H1 (cell line): ENCODE data around the gene TPM2. TPM values are rescaled to one million over a fixed set of nuclear protein-coding genes. Genes with fewer than 3 reads are reported as not detected.
A peak's percentile ranks its signal among the peaks of the same experiment; 100 is the strongest.

Experiments
- CTCF ChIA-PET: fragments of 300-600 bp; sonication (Branson Sonifier 250); formaldehyde crosslinking; loops from one replicate; lab custom pipeline; 2021; ENCODE audit not compliant: partially characterized antibody; lab: Charles Lee
- POLR2A ChIA-PET: fragments of 300-600 bp; sonication (Branson Sonifier 250); formaldehyde crosslinking; loops from one replicate; lab custom pipeline; 2021; ENCODE audit warnings: inconsistent platforms; ENCODE audit not compliant: partially characterized antibody; lab: Charles Lee
- DNase-seq, 2 experiments: peaks; one replicate each; pipeline versions ENCODE4 v3.0.0 to v3.0.0-alpha.2; 2010 to 2022; ENCODE audit warnings: low spot score in 2 of 2, low read depth in 1 of 2, mixed read lengths in 1 of 2
- FAIRE-seq: peaks from 2 replicates; lab custom pipeline; 2011; peaks lifted over from hg19 to GRCh38; lab: Jason Lieb, UNC
- H2AFZ ChIP-seq: 2 replicates; pipeline ENCODE4 v1.8.1; 2012; ENCODE audit warnings: low read length, inconsistent platforms
- H2AK5ac ChIP-seq: 2 replicates; pipeline ENCODE4 v1.6.1; 2013; ENCODE audit warnings: low read depth, low read length
- H2BK120ac ChIP-seq: replicated peaks from 2 replicates; pipeline ENCODE3; 2013; ENCODE audit warnings: low read depth, low read length, inconsistent platforms
- H2BK12ac ChIP-seq: 2 replicates; pipeline ENCODE4 v1.6.1; 2013; ENCODE audit warnings: low read depth, low read length
- H2BK15ac ChIP-seq: 2 replicates; pipeline ENCODE4 v1.6.1; 2013; ENCODE audit warnings: low read length
- H2BK20ac ChIP-seq: 2 replicates; pipeline ENCODE4 v1.6.1; 2013; ENCODE audit warnings: low read length
- H2BK5ac ChIP-seq: 2 replicates; pipeline ENCODE4 v1.6.1; 2013; ENCODE audit warnings: low read depth, low read length
- H3K14ac ChIP-seq: 2 replicates; pipeline ENCODE4 v1.6.1; 2013; ENCODE audit warnings: inconsistent platforms; ENCODE audit not compliant: insufficient read length
- H3K18ac ChIP-seq: 2 replicates; pipeline ENCODE4 v1.6.1; 2013; ENCODE audit warnings: low read length; ENCODE audit errors: extremely low read depth
- H3K23ac ChIP-seq: 2 replicates; pipeline ENCODE4 v1.6.1; 2013; ENCODE audit warnings: inconsistent platforms; ENCODE audit not compliant: insufficient read length
- H3K23me2 ChIP-seq: 2 replicates; pipeline ENCODE4 v1.6.1; 2013; ENCODE audit warnings: low read depth, low read length
- H3K27ac ChIP-seq: 2 replicates; pipeline ENCODE4 v1.6.1; 2011; ENCODE audit warnings: low read depth, low read length, inconsistent platforms
- H3K27me3 ChIP-seq, 4 experiments: replicated peaks in 1 of 4; 1 replicate in 1 of 4; 2 replicates in 3 of 4; pipeline versions ENCODE4 v1.6.1 to v1.8.1; 2011 to 2013; ENCODE audit warnings: low read length in 3 of 4, mild to moderate bottlenecking in 3 of 4, inconsistent platforms in 2 of 4, mixed read lengths in 2 of 4, moderate library complexity in 1 of 4; ENCODE audit not compliant: control insufficient read depth in 3 of 4, insufficient read depth in 3 of 4; ENCODE audit errors: extremely low read depth in 1 of 4
- H3K36me3 ChIP-seq, 4 experiments: 2 replicates each; pipeline versions ENCODE4 v1.6.1 to v1.8.1; 2011 to 2013; ENCODE audit warnings: mild to moderate bottlenecking in 4 of 4, low read length in 3 of 4, moderate library complexity in 2 of 4, control low read depth in 1 of 4, inconsistent platforms in 1 of 4; ENCODE audit not compliant: insufficient read depth in 4 of 4, control insufficient read depth in 2 of 4
- H3K4ac ChIP-seq: replicated peaks from 2 replicates; pipeline ENCODE3; 2013; ENCODE audit warnings: low read length, low read depth, mixed read lengths, inconsistent platforms; ENCODE audit not compliant: insufficient read length
- H3K4me1 ChIP-seq, 4 experiments: replicated peaks in 1 of 4; 1 replicate in 1 of 4; 2 replicates in 3 of 4; pipeline versions ENCODE4 v1.6.1 to v1.8.1; 2011 to 2013; ENCODE audit warnings: low read length in 3 of 4, inconsistent platforms in 2 of 4, mixed read lengths in 1 of 4; ENCODE audit not compliant: insufficient read depth in 4 of 4, control insufficient read depth in 3 of 4
- H3K4me2 ChIP-seq, 2 experiments: 2 replicates each; pipeline versions ENCODE4 v1.6.1 to v1.8.1; 2011 to 2013; ENCODE audit warnings: low read depth in 2 of 2, low read length in 2 of 2, control low read depth in 1 of 2, inconsistent platforms in 1 of 2, mild to moderate bottlenecking in 1 of 2; ENCODE audit not compliant: insufficient read depth in 1 of 2
- H3K4me3 ChIP-seq, 4 experiments: fragments of 200-600, 300-600 bp in 1 of 4; sonication (generic), shearing (Covaris generic), sonication (Bioruptor Twin) in 1 of 4; 2 replicates each; pipeline versions ENCODE4 v1.5.1 to v1.8.1; 2011 to 2016; ENCODE audit warnings: low read length in 4 of 4, low read depth in 3 of 4, control low read depth in 2 of 4, inconsistent platforms in 2 of 4, mild to moderate bottlenecking in 2 of 4, mixed read lengths in 1 of 4, moderate library complexity in 1 of 4; ENCODE audit not compliant: insufficient read depth in 2 of 4; ENCODE audit errors: extremely low read depth in 1 of 4
- H3K56ac ChIP-seq: replicated peaks from 2 replicates; pipeline ENCODE3; 2013; ENCODE audit warnings: low read depth, mild to moderate bottlenecking, mixed read lengths, low read length, inconsistent platforms; ENCODE audit not compliant: insufficient read length
- H3K79me1 ChIP-seq: 2 replicates; pipeline ENCODE4 v1.6.1; 2013; ENCODE audit warnings: low read depth, low read length, control low read depth
- H3K79me2 ChIP-seq, 2 experiments: 2 replicates each; pipeline versions ENCODE4 v1.6.1 to v1.8.1; 2012 to 2013; ENCODE audit warnings: low read length in 2 of 2, mild to moderate bottlenecking in 2 of 2, inconsistent platforms in 1 of 2; ENCODE audit not compliant: insufficient read depth in 2 of 2, control insufficient read depth in 1 of 2
- H3K9ac ChIP-seq, 4 experiments: replicated peaks in 1 of 4; 1 replicate in 1 of 4; 2 replicates in 3 of 4; pipeline versions ENCODE4 v1.6.1 to v1.8.1; 2011 to 2013; ENCODE audit warnings: low read depth in 3 of 4, low read length in 3 of 4, control low read depth in 2 of 4, mild to moderate bottlenecking in 2 of 4, moderate library complexity in 2 of 4, inconsistent platforms in 1 of 4; ENCODE audit errors: extremely low read depth in 1 of 4
- H3K9me3 ChIP-seq, 2 experiments: 2 replicates each; pipeline versions ENCODE4 v1.6.1 to v1.8.1; 2012 to 2013; ENCODE audit warnings: mild to moderate bottlenecking in 2 of 2, moderate library complexity in 2 of 2, control low read depth in 1 of 2, inconsistent platforms in 1 of 2, low read depth in 1 of 2, low read length in 1 of 2, mixed read lengths in 1 of 2; ENCODE audit not compliant: insufficient read depth in 2 of 2
- H4K20me1 ChIP-seq, 2 experiments: replicated peaks in 1 of 2; 2 replicates each; pipeline versions ENCODE3 to v1.8.1; 2011 to 2013; ENCODE audit warnings: inconsistent platforms in 2 of 2, low read length in 2 of 2, mild to moderate bottlenecking in 1 of 2; ENCODE audit not compliant: insufficient read depth in 2 of 2, control insufficient read depth in 1 of 2
- H4K5ac ChIP-seq: 2 replicates; pipeline ENCODE4 v1.6.1; 2013; ENCODE audit warnings: low read length, low read depth, mixed read lengths, inconsistent platforms; ENCODE audit not compliant: insufficient read length
- H4K8ac ChIP-seq: 2 replicates; pipeline ENCODE4 v1.8.0; 2013; ENCODE audit warnings: mild to moderate bottlenecking, moderate library complexity, low read length, inconsistent platforms; ENCODE audit not compliant: insufficient read depth; ENCODE audit errors: extremely low read depth
- H4K91ac ChIP-seq: replicated peaks from 2 replicates; pipeline ENCODE3; 2013; ENCODE audit warnings: low read length, mixed read lengths, inconsistent platforms; ENCODE audit not compliant: insufficient read length
- ASH2L ChIP-seq: fragments of 200-600, 300-600 bp; sonication (generic); IDR thresholded peaks from one replicate; pipeline ENCODE4 v1.7.1; 2017; ENCODE audit warnings: low read length
- RBBP5 ChIP-seq: IDR thresholded peaks from 2 replicates; pipeline ENCODE4 v1.7.1; 2012; ENCODE audit warnings: low read depth, mild to moderate bottlenecking, inconsistent platforms, low read length, moderate library complexity, borderline replicate concordance
- RXRA ChIP-seq: IDR thresholded peaks from 2 replicates; pipeline ENCODE4 v1.6.1; 2011; ENCODE audit warnings: low read depth, mild to moderate bottlenecking, low read length, moderate library complexity; ENCODE audit not compliant: insufficient read depth
- SAP30 ChIP-seq: fragments of 300-600 bp; sonication (generic); IDR thresholded peaks from 2 replicates; pipeline ENCODE4 v1.7.1; 2012; ENCODE audit warnings: low read length, moderate library complexity, mild to moderate bottlenecking, inconsistent platforms; ENCODE audit not compliant: insufficient read depth, insufficient replicate concordance
- SP1 ChIP-seq: IDR thresholded peaks from 2 replicates; pipeline ENCODE4 v1.6.1; 2011; ENCODE audit warnings: low read depth, low read length
- TAF1 ChIP-seq: IDR thresholded peaks from 2 replicates; pipeline ENCODE4 v1.6.1; 2011; ENCODE audit warnings: mild to moderate bottlenecking, low read depth, low read length
- YY1 ChIP-seq: IDR thresholded peaks from 2 replicates; pipeline ENCODE4 v1.6.1; 2011; ENCODE audit warnings: low read depth, mild to moderate bottlenecking, low read length
- WGBS, 2 experiments: shearing (Covaris generic) in 1 of 2; methylation state at CpG; one replicate each; pipeline versions ENCODE4 v1.1.6 to v1.1.7; 2013 to 2015; ENCODE audit warnings: low lambda C conversion rate in 2 of 2, mixed read lengths in 2 of 2, inconsistent platforms in 1 of 2, low coverage in 1 of 2, missing lambda C conversion rate in 1 of 2; ENCODE audit not compliant: insufficient replicate concordance in 2 of 2, insufficient coverage in 1 of 2, insufficient read length in 1 of 2; ENCODE audit errors: extremely low coverage in 1 of 2, missing lambda C conversion rate in 1 of 2; 5-methylcytosine and 5-hydroxymethylcytosine counted together
- polyA plus RNA-seq, 7 experiments: library from polyadenylated mRNA; depleted of rRNA in 3 of 7; stranded (reverse) in 5 of 7; unstranded in 2 of 7; fragments of >200 nt in 5 of 7; fragments of 200-250 nt in 2 of 7; gene quantifications; 1 replicate in 5 of 7; 2 replicates in 1 of 7; 4 replicates in 1 of 7; pipeline versions ENCODE4 v1.2.1 to v1.2.3, GENCODE V29; 2011 to 2013; ENCODE audit warnings: missing spikeins in 2 of 7, mixed read lengths in 2 of 7
- total RNA-seq: library from RNA; stranded (reverse); fragmentation: NEBNext Ultra II Directional; extraction: Animal tissue kit (Norgen Biotek cat#: 25700); gene quantifications from 2 replicates; pipeline ENCODE4 v1.2.1, GENCODE V29; 2021
- TF ChIP-seq, protein P1 (sequence below): IDR thresholded peaks from 2 replicates; pipeline ENCODE4 v1.6.1; 2011; ENCODE audit warnings: low read length, improper control_type of control experiment

The TPM2 gene
- total and polyA plus RNA-seq, 2 of the 8 experiments (the other 6 are each of a cell fraction or from before 2014, with no cell fraction given), result 62.5 to 181 TPM

DNA sequence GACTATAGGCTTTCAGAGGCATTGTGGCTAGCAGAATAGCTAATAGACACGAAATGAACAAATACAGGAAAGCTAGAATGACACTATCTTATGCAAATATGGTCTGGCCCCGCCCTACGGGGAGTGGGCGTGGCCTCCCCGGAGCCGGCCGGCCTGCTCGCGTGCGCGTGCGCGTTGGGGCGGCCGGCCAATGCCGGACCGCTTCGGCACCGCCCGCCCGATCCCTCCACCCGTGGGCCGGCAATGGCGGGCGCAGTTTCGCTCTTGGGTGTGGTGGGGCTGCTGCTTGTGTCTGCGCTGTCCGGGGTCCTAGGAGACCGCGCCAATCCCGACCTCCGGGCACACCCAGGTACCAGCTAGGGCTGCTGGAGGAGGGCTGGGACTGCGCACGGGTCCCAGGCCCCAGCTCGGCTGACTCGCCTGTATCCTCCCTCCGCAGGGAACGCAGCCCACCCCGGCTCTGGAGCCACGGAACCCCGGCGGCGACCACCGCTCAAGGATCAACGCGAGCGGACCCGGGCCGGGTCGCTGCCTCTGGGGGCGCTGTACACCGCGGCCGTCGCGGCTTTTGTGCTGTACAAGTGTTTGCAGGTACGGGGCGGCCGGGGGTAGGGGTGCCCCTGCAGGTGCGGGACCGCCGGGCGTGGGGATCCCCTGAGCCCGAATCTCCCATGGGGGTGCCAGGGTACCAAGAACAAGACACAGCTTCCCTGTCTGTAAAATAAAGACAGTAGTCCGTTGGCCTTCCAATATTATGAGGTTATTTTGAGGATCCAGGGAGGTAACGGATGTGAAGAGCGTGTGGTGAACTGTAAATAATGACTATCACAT, 31.4 kb downstream of the TPM2 start, which contains the start of gene CCDC107:
CCDC107 (plus strand) TSS at position 156 of the 831 bp plus-strand sequence; CDS start at position 244, 88 bp downstream.
- H3K27me3 ChIP-seq, result peaks cover 0 to 7% (median 0%) of the 10 kb centered on the region in 4 experiments; a peak in 1 of 7 replicates
- no peak within 1 kb of the TSS for H3K23ac ChIP-seq
- WGBS, 2 experiments, result 2% methylated on average over 52 of the region's 67 CpGs; no CpG with 5 or more reads in 1 of the 2 experiments
- no peak within 1 kb of the TSS for H3K14ac ChIP-seq
- H4K5ac ChIP-seq, result peak within 1 kb of the TSS; percentile 96
- H3K4me2 ChIP-seq, result peak within 1 kb of the TSS; percentile 77 to 92
- no peak within 1 kb of the TSS for H2AK5ac ChIP-seq
- H2BK20ac ChIP-seq, result no peak within 1 kb of the TSS
- POLR2A ChIA-PET, result interaction anchor here (0.8 to 7.9 kb wide), 22 partner anchors 9 to 586 kb away, joined by 3 to 84 read pairs (median 4); partner anchors contain the start of genes CA9, CREB3, STOML2 and TLN1
- peaks cover 2% of the 10 kb centered on the region; the same call in 1 of the 2 replicates for H3K79me1 ChIP-seq
- H4K8ac ChIP-seq, result peak within 1 kb of the TSS; percentile 96
- H3K36me3 ChIP-seq, result peaks cover 6 to 27% (median 13%) of the 10 kb centered on the region in 4 experiments
- peak within 1 kb of the TSS; percentile 70 to 92 (median 86) for H3K4me3 ChIP-seq
- peak within 1 kb of the TSS; percentile 10 for H2BK15ac ChIP-seq
- H3K4me1 ChIP-seq, result peaks cover 0 to 2% (median 0%) of the 10 kb centered on the region in 4 experiments; a peak in 4 of 7 replicates
- no peak within 1 kb of the TSS for H2BK120ac ChIP-seq
- DNase-seq, result peak in 1 of 2 experiments; percentile 90
- H3K27ac ChIP-seq, result peak within 1 kb of the TSS; percentile 99
- no peak for FAIRE-seq
- CTCF ChIA-PET, result interaction anchor here (0.9 to 15.9 kb wide), 22 partner anchors 8 to 248 kb away, joined by 3 to 347 read pairs (median 6); partner anchors contain the start of genes CA9, CREB3, HRCT1 and SIT1
- no peaks in the 10 kb centered on the region for H3K79me2 ChIP-seq
- H4K20me1 ChIP-seq, result peaks cover 2 to 6% of the 10 kb centered on the region in 2 experiments
- H2BK12ac ChIP-seq, result peak within 1 kb of the TSS; percentile 23
- H3K18ac ChIP-seq, result peak within 1 kb of the TSS; percentile 97
- H3K9ac ChIP-seq, result peak within 1 kb of the TSS; percentile 65 to 90 (median 82)
- H2AFZ ChIP-seq, result peak within 1 kb of the TSS; percentile 96
- peaks cover 10% of the 10 kb centered on the region for H3K23me2 ChIP-seq
- H3K56ac ChIP-seq, result peak within 1 kb of the TSS; percentile 92
- peak within 1 kb of the TSS; percentile 94; the same call in 1 of the 2 replicates for H2BK5ac ChIP-seq
- peak within 1 kb of the TSS; percentile 57 for H3K4ac ChIP-seq
- H4K91ac ChIP-seq, result peak within 1 kb of the TSS; percentile 77
- no peaks in the 10 kb centered on the region for H3K9me3 ChIP-seq
- TF ChIP-seq ASH2L (peak; percentile 77), RXRA (no peak), SP1 (0 out of 2 replicates have a peak, but pooled peaks have one; percentile 41), TAF1 (peak; percentile 65; the same call in 1 of the 2 replicates), RBBP5 (0 out of 2 replicates have a peak, but pooled peaks have one; percentile 84), SAP30 (no peak), YY1 (peak; percentile 84)
- TF ChIP-seq, protein P1, sequence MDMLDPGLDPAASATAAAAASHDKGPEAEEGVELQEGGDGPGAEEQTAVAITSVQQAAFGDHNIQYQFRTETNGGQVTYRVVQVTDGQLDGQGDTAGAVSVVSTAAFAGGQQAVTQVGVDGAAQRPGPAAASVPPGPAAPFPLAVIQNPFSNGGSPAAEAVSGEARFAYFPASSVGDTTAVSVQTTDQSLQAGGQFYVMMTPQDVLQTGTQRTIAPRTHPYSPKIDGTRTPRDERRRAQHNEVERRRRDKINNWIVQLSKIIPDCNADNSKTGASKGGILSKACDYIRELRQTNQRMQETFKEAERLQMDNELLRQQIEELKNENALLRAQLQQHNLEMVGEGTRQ, result no peak
